GM12878 (cell line): ENCODE results near the gene KIRREL3. TPM values are rescaled to one million over a fixed set of nuclear protein-coding genes. Genes with fewer than 3 reads are reported as not detected.

Experiments used
- ATAC-seq: fragments of 200-7000 bp; cut with Tn5 transposase; 3 replicates; pipeline ENCODE4 v1.9.1; 2020; ENCODE audit warnings: mild to moderate bottlenecking, moderate library complexity
- BruUV-seq: library from RNA; stranded (reverse); fragments of 400-500 nt; replicated peaks from 2 replicates; lab custom pipeline; 2021; lab: Mats Ljungman, UMichigan
- CTCF ChIA-PET: fragments of 300-600 bp; sonication (Branson Sonifier 250); formaldehyde crosslinking; extraction: SDS; loops from one replicate; lab custom pipeline; 2021; ENCODE audit warnings: inconsistent platforms; lab: Yijun Ruan, JAX
- POLR2A ChIA-PET: fragments of 350-600 bp; formaldehyde crosslinking; extraction: SDS; loops from one replicate; lab custom pipeline; 2021; ENCODE audit warnings: inconsistent platforms; lab: Charles Lee
- RAD21 ChIA-PET: fragments of 300-600 bp; sonication (Branson Sonifier 250); formaldehyde crosslinking; loops from one replicate; lab custom pipeline; 2023; ENCODE audit warnings: antibody characterized with exemption; ENCODE audit not compliant: unreplicated experiment; lab: Charles Lee
- SMC1A ChIA-PET: fragments of 300-600 bp; sonication (Branson Sonifier 250); formaldehyde crosslinking; loops from one replicate; lab custom pipeline; 2023; ENCODE audit not compliant: unreplicated experiment, uncharacterized antibody; lab: Charles Lee
- DNase-seq: peaks from one replicate; pipeline ENCODE4 v3.0.0-alpha.2; 2011; ENCODE audit warnings: low read depth, low spot score
- FAIRE-seq: peaks from 3 replicates; lab custom pipeline; 2011; peaks lifted over from hg19 to GRCh38; lab: Jason Lieb, UNC
- H2AFZ ChIP-seq: 2 replicates; pipeline ENCODE4 v1.6.0; 2011; ENCODE audit warnings: low read depth, low read length, control low read depth; ENCODE audit not compliant: control insufficient read depth
- H3K27ac ChIP-seq: 2 replicates; pipeline ENCODE4 v1.5.1; 2011; ENCODE audit warnings: control low read depth; ENCODE audit not compliant: control insufficient read depth, insufficient read depth
- H3K27me3 ChIP-seq, 2 experiments: replicated peaks in 1 of 2; 2 replicates each; pipeline versions ENCODE4 v1.6.0 to v1.6.1; 2011; ENCODE audit warnings: low read length in 1 of 2; ENCODE audit not compliant: control insufficient read depth in 2 of 2, insufficient read depth in 2 of 2
- H3K36me3 ChIP-seq, 2 experiments: 2 replicates each; pipeline ENCODE4 v1.5.1; 2011; ENCODE audit warnings: low read length in 1 of 2; ENCODE audit not compliant: control insufficient read depth in 2 of 2, insufficient read depth in 2 of 2
- H3K4me1 ChIP-seq: 2 replicates; pipeline ENCODE4 v1.6.1; 2011; ENCODE audit warnings: mild to moderate bottlenecking, low read length, moderate library complexity, mixed read lengths; ENCODE audit not compliant: control insufficient read depth, insufficient read depth
- H3K4me2 ChIP-seq: 2 replicates; pipeline ENCODE4 v1.6.0; 2011; ENCODE audit warnings: control low read depth; ENCODE audit not compliant: control insufficient read depth, insufficient read depth
- H3K4me3 ChIP-seq: fragments of 200-600 bp; sonication (generic); 2 replicates; pipeline ENCODE4 v1.5.1; 2016
- H3K79me2 ChIP-seq: 2 replicates; pipeline ENCODE4 v1.6.0; 2011; ENCODE audit warnings: low read length; ENCODE audit not compliant: control insufficient read depth, insufficient read depth
- H3K9ac ChIP-seq: 2 replicates; pipeline ENCODE4 v1.8.0; 2011; ENCODE audit warnings: low read length, control low read depth, mixed read lengths; ENCODE audit not compliant: control insufficient read depth, insufficient read depth
- H3K9me3 ChIP-seq: replicated peaks from 3 replicates; pipeline ENCODE4 v1.5.1; 2011; ENCODE audit warnings: mild to moderate bottlenecking, low read length; ENCODE audit not compliant: control insufficient read depth, insufficient read depth
- H4K20me1 ChIP-seq: 2 replicates; pipeline ENCODE4 v1.6.0; 2011; ENCODE audit not compliant: control insufficient read depth, insufficient read depth
- PBX3 ChIP-seq: IDR thresholded peaks from 2 replicates; pipeline ENCODE4 v1.6.1; 2011; ENCODE audit warnings: mild to moderate bottlenecking, low read depth, low read length, moderate library complexity; ENCODE audit not compliant: insufficient replicate concordance
- REST ChIP-seq: IDR thresholded peaks from 2 replicates; pipeline ENCODE4 v1.6.1; 2012; ENCODE audit warnings: mild to moderate bottlenecking, low read depth, low read length
- WGBS: methylation state at CpG from one replicate; pipeline ENCODE4 v1.1.6; 2016; ENCODE audit warnings: low lambda C conversion rate; ENCODE audit not compliant: insufficient replicate concordance, insufficient coverage; ENCODE audit errors: missing lambda C conversion rate; 5-methylcytosine and 5-hydroxymethylcytosine counted together
- in situ Hi-C: fragments of 300-500 bp; cut with MboI; formaldehyde crosslinking; loops from 9 replicates; pipeline ENCODE4 v1.14.3; 2018; ENCODE audit warnings: mixed read lengths
- intact Hi-C: fragments of 100-400 bp; cut with micrococcal nuclease; formaldehyde crosslinking; loops from one replicate; pipeline ENCODE4 v1.14.2; 2022; ENCODE audit not compliant: unreplicated experiment
- polyA plus RNA-seq, 11 experiments: library from polyadenylated mRNA; depleted of rRNA in 4 of 11; unstranded in 6 of 11; stranded (reverse) in 5 of 11; fragments of >200 nt; fragmentation: Nextera tagmentation in 4 of 11; fragmentation: Illumina TruSeq in 1 of 11; extraction: Ambion mirVana in 4 of 11; extraction: Trizol in 1 of 11; gene quantifications; 1 replicate in 1 of 11; 2 replicates in 10 of 11; pipeline versions ENCODE4 v1.2.1 to v1.2.3, GENCODE V29; 2011 to 2016; ENCODE audit warnings: inconsistent platforms in 2 of 11, missing spikeins in 2 of 11, low read depth in 1 of 11
- total RNA-seq, 4 experiments: library from RNA; depleted of rRNA in 3 of 4; stranded (reverse); fragments of >200 nt in 3 of 4; fragmentation: Illumina TruSeq in 1 of 4; extraction: Trizol in 1 of 4; gene quantifications; 2 replicates each; pipeline versions ENCODE4 v1.2.1 to v1.2.3, GENCODE V29; 2013 to 2021

KIRREL3 gene
- total and polyA plus RNA-seq, 10 of the 15 experiments (the other 5 are each of a cell fraction or from before 2014, with no cell fraction given) = under 0.01 TPM; not detected in 9

DNA sequence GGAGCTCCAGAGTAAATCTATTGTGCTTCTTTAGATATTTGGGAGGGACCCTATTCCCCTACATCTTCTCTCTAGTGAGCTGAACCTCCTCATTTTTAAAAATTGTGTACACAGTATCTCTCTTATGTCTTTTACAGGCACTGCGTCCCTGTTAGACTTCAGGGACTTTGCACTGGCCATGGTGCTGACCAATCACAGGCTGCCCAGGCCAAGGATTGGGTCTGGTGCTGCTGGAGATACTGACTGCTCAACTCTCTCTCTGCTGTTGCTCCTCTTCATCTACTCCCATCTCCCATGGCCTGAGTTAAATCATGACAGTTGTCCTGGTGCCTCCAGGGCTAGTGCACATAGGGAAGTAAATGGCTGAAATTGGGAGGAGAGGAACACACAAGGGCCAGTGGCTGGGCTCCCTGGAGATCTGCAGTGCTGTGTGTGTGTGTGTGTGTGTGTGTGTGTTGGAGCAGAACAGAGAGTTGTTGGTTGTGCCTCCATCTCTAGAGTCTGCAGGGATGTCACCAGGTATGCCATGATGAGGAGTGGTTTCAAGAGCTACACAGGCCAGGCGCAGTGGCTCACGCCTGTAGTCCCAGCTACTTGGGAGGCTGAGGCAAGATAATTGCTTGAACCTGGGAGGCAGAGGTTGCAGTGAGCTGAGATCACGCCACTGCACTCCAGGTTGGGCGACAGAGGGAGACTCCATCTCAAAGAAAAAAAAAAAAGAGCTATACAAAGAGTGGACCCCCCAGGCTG is 489.8 kb downstream of the KIRREL3 start:
- no peak overlapping the region for H3K9ac ChIP-seq
- no TSS peak for BruUV-seq
- H3K36me3 ChIP-seq = no peaks in the 10 kb centered on the region
- no peaks in the 10 kb centered on the region for H3K79me2 ChIP-seq
- WGBS = 52% methylated on average over 5 of the region's 5 CpGs
- FAIRE-seq = no peak
- no peak for DNase-seq
- ChIA-PET CTCF (no interaction called here), RAD21 (interaction anchor here (0.6 kb wide), 1 partner anchor 26 kb away, joined by 3 read pairs; no protein-coding TSS in a partner anchor)
- H3K4me2 ChIP-seq = no peak overlapping the region
- H3K4me1 ChIP-seq = no peaks in the 10 kb centered on the region
- H3K4me3 ChIP-seq = no peak overlapping the region
- H3K27ac ChIP-seq = no peak overlapping the region
- intact Hi-C loops = no loop called here
- H3K9me3 ChIP-seq = no peaks in the 10 kb centered on the region
- peak; percentile 49; the same call in 1 of the 2 replicates for TF ChIP-seq REST
- TF ChIP-seq PBX3 = no peak
- TF ChIP-seq, all 136 proteins: peak for 1
- POLR2A ChIA-PET = no interaction called here
- H2AFZ ChIP-seq = no peak overlapping the region
- H3K27me3 ChIP-seq = peaks cover 3 to 10% of the 10 kb centered on the region in 2 experiments
- SMC1A ChIA-PET = no interaction called here
- H4K20me1 ChIP-seq = no peaks in the 10 kb centered on the region
- ATAC-seq = no peak
- in situ Hi-C loops = no loop called here
